A549 (cell line): ENCODE measurements around the gene DKC1. TPM values are rescaled to one million over a fixed set of nuclear protein-coding genes. Genes with fewer than 3 reads are reported as not detected.

Experiments
- ATAC-seq, 2 experiments: fragments of 200-7000 bp in 1 of 2; fragments of >200 bp in 1 of 2; cut with Nextera tagmentation in 1 of 2; cut with Tn5 transposase in 1 of 2; 3 replicates each; pipeline versions ENCODE4 v1.8.0 to v1.9.1; 2018 to 2020; ENCODE audit warnings: mild to moderate bottlenecking in 1 of 2, moderate library complexity in 1 of 2
- CTCF ChIA-PET: fragments of 300-600 bp; sonication (Branson Sonifier 250); formaldehyde crosslinking; extraction: SDS; loops from one replicate; lab custom pipeline; 2021; ENCODE audit warnings: antibody characterized with exemption, inconsistent platforms; lab: Yijun Ruan, JAX
- POLR2A ChIA-PET: fragments of 350-600 bp; formaldehyde crosslinking; extraction: SDS; loops from one replicate; lab custom pipeline; 2021; ENCODE audit warnings: antibody characterized with exemption, inconsistent platforms; lab: Yijun Ruan, JAX
- DNase-seq, 2 experiments: peaks; one replicate each; pipeline versions ENCODE4 v3.0.0 to v3.0.0-alpha.2; 2011 to 2016; ENCODE audit warnings: low read depth in 1 of 2, low spot score in 1 of 2
- FAIRE-seq: peaks from 2 replicates; lab custom pipeline; 2011; peaks lifted over from hg19 to GRCh38; lab: Jason Lieb, UNC
- H3K27ac ChIP-seq, 2 experiments: fragments of >200 bp; sonication (Bioruptor Twin); formaldehyde crosslinking; 3 replicates each; pipeline ENCODE4 v1.5.1; 2016 to 2017
- H3K4me1 ChIP-seq: fragments of >200 bp; sonication (Bioruptor Twin); formaldehyde crosslinking; 3 replicates; pipeline ENCODE4 v1.6.1; 2016
- H3K4me2 ChIP-seq: fragments of >200 bp; sonication (Bioruptor Twin); formaldehyde crosslinking; 3 replicates; pipeline ENCODE4 v1.6.1; 2016
- H3K4me3 ChIP-seq: fragments of >200 bp; sonication (Bioruptor Twin); formaldehyde crosslinking; 3 replicates; pipeline ENCODE4 v1.5.1; 2016
- H3K9me3 ChIP-seq: fragments of >200 bp; sonication (Bioruptor Twin); formaldehyde crosslinking; 3 replicates; pipeline ENCODE4 v1.6.1; 2016
- CBX2 ChIP-seq: fragments of 200-600 bp; sonication (generic); IDR thresholded peaks from 2 replicates; pipeline ENCODE4 v1.6.1; 2016; ENCODE audit warnings: low read depth, mild to moderate bottlenecking, borderline replicate concordance
- CHD4 ChIP-seq: fragments of 200-600 bp; sonication (generic); IDR thresholded peaks from 2 replicates; pipeline ENCODE4 v1.6.1; 2016; ENCODE audit warnings: antibody characterized with exemption, mild to moderate bottlenecking, borderline replicate concordance
- E2F6 ChIP-seq: IDR thresholded peaks from 2 replicates; pipeline ENCODE4 v1.6.1; 2012; ENCODE audit warnings: low read depth, borderline replicate concordance
- EHF ChIP-seq: fragments of 250-450 bp; sonication (Bioruptor Pico); IDR thresholded peaks from 2 replicates; pipeline ENCODE4 v1.5.0; 2020; ENCODE audit warnings: mild to moderate bottlenecking
- HOXA7 ChIP-seq: fragments of 250-450 bp; sonication (Bioruptor Pico); IDR thresholded peaks from 2 replicates; pipeline ENCODE4 v1.5.0; 2020; ENCODE audit warnings: mild to moderate bottlenecking, moderate library complexity
- HOXB13 ChIP-seq: fragments of 250-450 bp; sonication (Bioruptor Pico); IDR thresholded peaks from 2 replicates; pipeline ENCODE4 v1.5.0; 2020; ENCODE audit warnings: low read depth, mild to moderate bottlenecking, moderate library complexity
- HOXB5 ChIP-seq: fragments of 250-450 bp; sonication (Bioruptor Pico); IDR thresholded peaks from 2 replicates; pipeline ENCODE4 v1.5.0; 2020; ENCODE audit warnings: mild to moderate bottlenecking, moderate library complexity
- JUN ChIP-seq, 2 experiments: fragments of >200 bp; sonication (Bioruptor Twin); formaldehyde crosslinking; IDR thresholded peaks; 2 replicates in 1 of 2; 3 replicates in 1 of 2; pipeline ENCODE4 v1.6.1; 2016 to 2017
- MYC ChIP-seq: IDR thresholded peaks from 2 replicates; pipeline ENCODE4 v1.6.1; 2012; ENCODE audit warnings: mild to moderate bottlenecking, inconsistent platforms, low read length, improper control_type of control experiment, borderline replicate concordance
- NR3C1 ChIP-seq: fragments of >200 bp; sonication (Bioruptor Twin); formaldehyde crosslinking; IDR thresholded peaks from 3 replicates; pipeline ENCODE4 v1.6.1; 2017
- PHF8 ChIP-seq: fragments of 200-600 bp; sonication (generic); IDR thresholded peaks from 2 replicates; pipeline ENCODE4 v1.6.1; 2016; ENCODE audit warnings: low read depth, mild to moderate bottlenecking, antibody characterized with exemption, moderate library complexity, borderline replicate concordance
- REST ChIP-seq: fragments of 200-600 bp; sonication (generic); IDR thresholded peaks from 2 replicates; pipeline ENCODE4 v1.6.1; 2016; ENCODE audit warnings: antibody characterized with exemption, mild to moderate bottlenecking, moderate library complexity
- RFX5 ChIP-seq: fragments of 450-650 bp; IDR thresholded peaks from 2 replicates; pipeline ENCODE4 v1.7.1; 2014; ENCODE audit warnings: antibody characterized with exemption, mild to moderate bottlenecking, moderate library complexity
- RNF2 ChIP-seq: fragments of 200-600 bp; sonication (generic); IDR thresholded peaks from 2 replicates; pipeline ENCODE4 v1.6.1; 2016; ENCODE audit warnings: low read depth, mild to moderate bottlenecking, antibody characterized with exemption, moderate library complexity, borderline replicate concordance
- WGBS: methylation state at CpG from one replicate; pipeline ENCODE4 v1.1.6; 2017; ENCODE audit errors: missing lambda C conversion rate; 5-methylcytosine and 5-hydroxymethylcytosine counted together
- polyA plus RNA-seq, 4 experiments: library from polyadenylated mRNA; depleted of rRNA in 3 of 4; stranded (reverse); fragments of >200 nt; fragmentation: RNase III in 1 of 4; extraction: RNeasy Plus Mini Kit Qiagen cat#74134 plus additional on column Dnase treatment in 1 of 4; gene quantifications; 2 replicates in 3 of 4; 3 replicates in 1 of 4; pipeline ENCODE4 v1.2.3, GENCODE V29; 2011 to 2017
- TF ChIP-seq, protein P1 (sequence below): fragments of 250-450 bp; sonication (Bioruptor Pico); IDR thresholded peaks from 2 replicates; pipeline ENCODE4 v1.5.0; 2020; ENCODE audit warnings: low read depth, mild to moderate bottlenecking, moderate library complexity
- TF ChIP-seq, protein P2 (sequence below): IDR thresholded peaks from 2 replicates; pipeline ENCODE4 v1.6.1; 2012

DKC1 gene
- polyA plus RNA-seq, 2 of the 4 experiments (the other 2 are of a cell fraction): 166 to 209 TPM

GRCh38 chrX:154804957-154805695, 42.5 kb downstream of the DKC1 start, which contains the start of gene MPP1:
TSS of gene MPP1 (minus strand) at chrX:154805485. CDS start at chrX:154805373, 112 bp downstream.
- peak; percentile 68 to 73 for DNase-seq

DNA sequence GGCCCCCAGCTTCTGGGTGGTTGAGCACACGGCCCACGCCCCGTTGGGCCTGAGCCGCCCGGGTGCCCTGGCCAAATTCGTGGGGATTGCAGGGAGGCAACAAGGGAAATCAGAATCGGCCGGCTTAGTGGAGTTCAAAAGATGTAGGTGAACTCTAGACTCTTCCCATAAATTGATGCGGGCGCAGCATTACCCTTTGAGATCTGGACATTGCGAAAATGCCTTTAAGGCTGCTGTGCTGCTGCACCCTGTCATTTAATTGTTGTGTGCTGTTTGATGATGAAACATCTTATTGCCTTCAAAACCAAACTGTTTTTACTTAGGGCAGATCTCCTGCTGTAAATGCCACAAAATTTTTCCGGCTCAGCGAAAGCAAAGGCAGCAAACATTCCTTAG, 43.0 kb downstream of the DKC1 start:
- TF ChIP-seq EHF (CRISPR knock-in tag) (no peak), CHD4 (no peak), MYC (no peak), RFX5 (no peak), HOXA7 (CRISPR knock-in tag) (no peak), PHF8 (peak; percentile 25; the same call in 1 of the 2 replicates), HOXB13 (CRISPR knock-in tag) (no peak), REST (no peak), RNF2 (peak; percentile 83; the same call in 1 of the 2 replicates), CBX2 (no peak), JUN (IDR thresholded peaks at IDR 0.05) (peak in 1 of 2 experiments; percentile 22; a peak in 1 of 5 replicates), E2F6 (no peak)
- TF ChIP-seq, protein P1, sequence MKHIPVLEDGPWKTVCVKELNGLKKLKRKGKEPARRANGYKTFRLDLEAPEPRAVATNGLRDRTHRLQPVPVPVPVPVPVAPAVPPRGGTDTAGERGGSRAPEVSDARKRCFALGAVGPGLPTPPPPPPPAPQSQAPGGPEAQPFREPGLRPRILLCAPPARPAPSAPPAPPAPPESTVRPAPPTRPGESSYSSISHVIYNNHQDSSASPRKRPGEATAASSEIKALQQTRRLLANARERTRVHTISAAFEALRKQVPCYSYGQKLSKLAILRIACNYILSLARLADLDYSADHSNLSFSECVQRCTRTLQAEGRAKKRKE (CRISPR knock-in tag): no peak
- FAIRE-seq (peak; percentile 56), DNase-seq (no peak), ATAC-seq (no peak; a peak in 3 of 6 replicates)
- Histone ChIP-seq H3K4me2 (peak overlapping the region; percentile 88), H3K9me3 (0 out of 3 replicates have a peak, but pooled peaks cover 6% of the 10 kb centered on the region), H3K4me1 (peaks cover 11% of the 10 kb centered on the region), H3K27ac (peak overlapping the region; percentile 66 to 85; a peak in 5 of 6 replicates), H3K4me3 (peak overlapping the region; percentile 59)
- 4% methylated on average over 13 of the region's 13 CpGs for WGBS
- POLR2A ChIA-PET: interaction anchor here (1.4 kb wide), 1 partner anchor 43 kb away, joined by 8 read pairs; the partner anchor contains the start of gene DKC1
- CTCF ChIA-PET: interaction anchor here (1.2 to 1.5 kb wide), 2 partner anchors 14 to 55 kb away, joined by 3 read pairs; partner anchors contain the start of gene GAB3

More at GRCh38 chrX:154804957-154805695, 42.5 kb downstream of the DKC1 start, which contains the start of gene MPP1:
- ATAC-seq (peak; percentile 97 to 99), FAIRE-seq (no peak)
- Histone ChIP-seq H3K4me1 (peaks cover 17% of the 10 kb centered on the region), H3K27ac (peak within 1 kb of the TSS; percentile 66 to 85), H3K4me3 (peak within 1 kb of the TSS; percentile 59), H3K9me3 (0 out of 3 replicates have a peak, but pooled peaks cover 6% of the 10 kb centered on the region), H3K4me2 (peak within 1 kb of the TSS; percentile 88)
- 28% methylated on average over 3 of the region's 65 CpGs for WGBS
- no peak for TF ChIP-seq RFX5
- no peak for TF ChIP-seq HOXB5 (CRISPR knock-in tag)
- TF ChIP-seq, protein P2, sequence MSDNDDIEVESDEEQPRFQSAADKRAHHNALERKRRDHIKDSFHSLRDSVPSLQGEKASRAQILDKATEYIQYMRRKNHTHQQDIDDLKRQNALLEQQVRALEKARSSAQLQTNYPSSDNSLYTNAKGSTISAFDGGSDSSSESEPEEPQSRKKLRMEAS: peak; percentile 49
- TF ChIP-seq E2F6: peak; percentile 75; the same call in 1 of the 2 replicates
- TF ChIP-seq NR3C1: no peak
- TF ChIP-seq HOXA7 (CRISPR knock-in tag): no peak
- ChIA-PET POLR2A (interaction anchor here (0.7 to 1.4 kb wide), 2 partner anchors 42 to 393 kb away, joined by 3 to 8 read pairs; partner anchors contain the start of gene DKC1), CTCF (interaction anchor here (0.7 to 1.5 kb wide), 2 partner anchors 19 to 55 kb away, joined by 3 to 5 read pairs; partner anchors contain the start of gene GAB3)
